Nephron progenitor cell (in vitro differentiated cells): Measurements from ENCODE around the gene ASCC2.

Experiments
- DNase-seq: peaks from one replicate; pipeline ENCODE4 v3.0.0; 2021
- H3K27ac Mint-ChIP-seq: 2 replicates; pipeline ENCODE4 v1.8.0; 2021; ENCODE audit warnings: mild to moderate bottlenecking, moderate library complexity, mixed read lengths
- H3K27me3 Mint-ChIP-seq: 2 replicates; pipeline ENCODE4 v1.8.0; 2021; ENCODE audit warnings: mild to moderate bottlenecking, low read depth, mixed read lengths; ENCODE audit not compliant: poor library complexity
- H3K36me3 Mint-ChIP-seq: 2 replicates; pipeline ENCODE4 v1.8.0; 2021; ENCODE audit warnings: low read depth, mixed read lengths
- H3K4me1 Mint-ChIP-seq: 2 replicates; pipeline ENCODE4 v1.8.0; 2021; ENCODE audit warnings: mixed read lengths
- H3K4me3 Mint-ChIP-seq: 2 replicates; pipeline ENCODE4 v1.8.0; 2021; ENCODE audit warnings: mild to moderate bottlenecking, moderate library complexity, mixed read lengths
- H3K9me3 Mint-ChIP-seq: 2 replicates; pipeline ENCODE4 v1.8.0; 2021; ENCODE audit warnings: mild to moderate bottlenecking, moderate library complexity, mixed read lengths
- TF ChIP-seq, protein P1 (sequence below): fragments of 200-600 bp; sonication (generic); IDR thresholded peaks from 2 replicates; pipeline ENCODE4 v1.5.0; 2021; ENCODE audit warnings: antibody characterized with exemption

The ASCC2 gene

DNA sequence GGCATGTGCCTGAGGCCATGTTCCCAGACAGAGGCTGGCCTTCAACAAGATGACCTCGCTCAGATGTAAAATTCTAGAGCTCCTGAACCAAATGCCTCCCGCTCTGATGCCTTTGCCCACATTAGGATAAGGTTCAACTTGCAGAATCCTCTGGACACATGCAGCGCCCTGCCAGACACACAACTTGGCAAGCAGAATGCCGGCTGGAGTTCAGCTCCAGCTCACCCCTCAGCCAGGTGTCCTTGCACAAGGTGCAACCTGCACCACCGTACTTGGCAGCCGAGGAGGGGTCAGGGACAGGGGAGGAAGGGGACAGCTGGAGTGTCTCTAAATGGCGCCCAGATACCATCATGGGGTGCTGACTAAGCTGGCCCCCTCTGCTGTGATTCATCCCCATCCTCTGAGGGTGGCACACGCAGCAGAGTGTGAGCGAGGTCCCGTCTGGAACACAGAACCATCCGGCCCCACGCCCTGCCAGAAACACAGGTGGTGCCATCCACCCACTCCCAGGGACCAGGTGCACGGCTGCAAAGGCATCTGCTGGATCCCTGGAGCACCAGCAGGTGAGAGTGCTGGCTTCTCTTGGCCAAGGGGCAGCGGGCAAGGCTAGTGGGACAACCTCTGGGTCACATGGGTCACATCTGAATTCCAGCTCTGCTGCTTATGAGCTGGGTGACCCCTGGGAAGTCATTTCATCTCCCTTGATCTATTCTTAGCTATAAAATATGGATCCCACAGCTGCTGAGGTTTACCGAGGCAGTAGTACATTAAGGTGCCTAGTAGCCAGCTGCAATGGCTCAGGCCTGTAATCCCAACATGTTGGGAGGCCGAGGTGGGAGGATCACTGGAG is 84.0 kb downstream of the ASCC2 start:
- no peak overlapping the region for H3K4me3 Mint-ChIP-seq
- TF ChIP-seq, protein P1, sequence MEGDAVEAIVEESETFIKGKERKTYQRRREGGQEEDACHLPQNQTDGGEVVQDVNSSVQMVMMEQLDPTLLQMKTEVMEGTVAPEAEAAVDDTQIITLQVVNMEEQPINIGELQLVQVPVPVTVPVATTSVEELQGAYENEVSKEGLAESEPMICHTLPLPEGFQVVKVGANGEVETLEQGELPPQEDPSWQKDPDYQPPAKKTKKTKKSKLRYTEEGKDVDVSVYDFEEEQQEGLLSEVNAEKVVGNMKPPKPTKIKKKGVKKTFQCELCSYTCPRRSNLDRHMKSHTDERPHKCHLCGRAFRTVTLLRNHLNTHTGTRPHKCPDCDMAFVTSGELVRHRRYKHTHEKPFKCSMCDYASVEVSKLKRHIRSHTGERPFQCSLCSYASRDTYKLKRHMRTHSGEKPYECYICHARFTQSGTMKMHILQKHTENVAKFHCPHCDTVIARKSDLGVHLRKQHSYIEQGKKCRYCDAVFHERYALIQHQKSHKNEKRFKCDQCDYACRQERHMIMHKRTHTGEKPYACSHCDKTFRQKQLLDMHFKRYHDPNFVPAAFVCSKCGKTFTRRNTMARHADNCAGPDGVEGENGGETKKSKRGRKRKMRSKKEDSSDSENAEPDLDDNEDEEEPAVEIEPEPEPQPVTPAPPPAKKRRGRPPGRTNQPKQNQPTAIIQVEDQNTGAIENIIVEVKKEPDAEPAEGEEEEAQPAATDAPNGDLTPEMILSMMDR = no peak

DNA sequence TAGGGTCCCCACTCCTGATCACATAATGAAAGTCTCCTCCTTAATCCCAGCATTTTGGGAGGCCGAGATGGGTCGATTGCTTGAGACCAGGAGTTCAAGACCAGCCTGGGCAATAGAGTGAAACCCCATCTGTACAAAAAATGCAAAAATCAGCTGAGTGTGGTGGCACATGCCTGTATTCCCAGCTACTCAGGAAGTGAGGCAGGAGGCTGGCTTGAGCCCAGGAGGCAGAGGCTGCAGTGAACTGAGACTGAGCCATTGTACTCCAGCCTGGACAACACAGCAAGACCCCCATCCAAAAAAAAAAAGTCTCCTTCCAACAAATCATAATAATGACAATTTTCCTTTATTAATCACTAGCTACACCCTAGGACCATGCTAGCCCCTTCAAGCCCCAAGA is 86.4 kb downstream of the ASCC2 start:
- DNase-seq = no peak
- Mint-ChIP-seq H3K4me1 (peaks cover 11% of the 10 kb centered on the region), H3K4me3 (no peak overlapping the region), H3K27me3 (no peaks in the 10 kb centered on the region), H3K9me3 (no peaks in the 10 kb centered on the region), H3K36me3 (no peaks in the 10 kb centered on the region), H3K27ac (no peak overlapping the region)
- TF ChIP-seq, protein P1 = no peak

More for the DNA sequence above, 84.0 kb downstream of the ASCC2 start:
- peaks cover 20% of the 10 kb centered on the region for H3K4me1 Mint-ChIP-seq
- no peak for DNase-seq
- no peak overlapping the region for H3K27ac Mint-ChIP-seq
- no peaks in the 10 kb centered on the region for H3K27me3 Mint-ChIP-seq
- H3K9me3 Mint-ChIP-seq = no peaks in the 10 kb centered on the region
- H3K36me3 Mint-ChIP-seq = no peaks in the 10 kb centered on the region

DNA sequence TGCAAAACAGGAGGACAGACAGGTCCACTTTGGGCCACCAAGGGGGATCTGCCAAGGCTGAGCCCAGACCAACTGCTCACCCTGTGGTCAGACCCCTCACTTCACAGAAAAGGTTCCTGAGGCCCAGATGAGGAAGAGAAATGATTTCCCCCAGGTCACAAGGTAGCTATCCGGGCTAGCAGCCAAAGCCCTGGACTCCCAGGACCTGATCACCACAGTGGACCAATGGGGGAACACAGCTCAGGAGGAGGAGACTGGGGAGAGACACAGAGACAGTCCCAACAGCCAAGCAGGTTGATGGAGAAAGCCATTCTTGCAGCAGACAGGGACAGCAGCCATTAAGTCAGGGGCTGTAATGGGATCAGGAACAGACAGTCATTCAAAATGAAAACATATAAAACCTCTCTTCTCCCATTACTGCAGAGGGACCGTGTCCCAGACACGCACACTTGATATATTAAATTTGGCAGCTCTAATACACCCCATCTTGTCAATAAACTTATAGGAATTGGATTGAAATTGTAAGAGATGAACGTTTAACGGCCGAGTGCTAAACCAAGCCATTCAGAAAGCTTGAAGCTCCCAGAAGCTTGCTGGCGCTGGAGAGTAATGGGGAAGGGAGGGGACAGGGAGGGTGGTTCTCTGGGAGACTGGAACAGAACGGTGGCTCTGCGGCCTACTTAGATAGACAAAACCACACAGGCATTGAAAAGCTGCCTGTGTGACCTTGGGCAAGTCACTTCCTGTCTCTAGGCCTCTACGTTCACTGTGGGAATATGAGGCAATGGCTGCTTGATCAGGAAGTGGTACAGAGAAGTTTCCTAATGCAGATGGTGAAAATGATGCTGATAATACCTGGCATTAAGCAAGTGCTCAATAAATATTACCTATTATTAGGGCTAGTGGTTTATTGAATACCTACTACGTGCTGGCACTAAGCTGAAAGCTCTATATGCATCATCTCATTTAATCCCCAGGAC is 87.2 kb downstream of the ASCC2 start:
- no peaks in the 10 kb centered on the region for H3K36me3 Mint-ChIP-seq
- no peak overlapping the region for H3K4me3 Mint-ChIP-seq
- TF ChIP-seq, protein P1 = no peak
- H3K9me3 Mint-ChIP-seq = no peaks in the 10 kb centered on the region
- H3K27ac Mint-ChIP-seq = no peak overlapping the region
- DNase-seq = no peak
- H3K27me3 Mint-ChIP-seq = no peaks in the 10 kb centered on the region
- peaks cover 11% of the 10 kb centered on the region for H3K4me1 Mint-ChIP-seq

DNA sequence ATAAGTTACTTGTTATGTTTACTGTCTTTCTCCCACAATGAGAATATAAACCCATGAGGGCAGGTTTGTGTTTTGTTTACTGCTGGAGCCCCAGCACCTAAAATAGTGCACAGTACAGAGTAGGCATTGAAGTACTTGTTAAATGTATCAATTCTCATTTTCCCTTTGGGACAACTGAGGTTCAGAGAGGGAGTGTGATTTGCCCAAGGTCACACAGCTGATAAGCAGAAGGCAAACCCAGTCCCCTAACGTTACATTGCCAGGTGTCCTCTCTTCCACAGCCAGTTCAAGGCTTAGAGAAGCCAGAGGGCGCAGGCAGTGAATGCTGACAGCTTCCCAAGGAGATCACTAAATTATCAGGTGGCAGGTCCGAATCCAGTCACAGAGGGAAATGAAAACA is 88.0 kb downstream of the ASCC2 start:
- no peak overlapping the region for H3K4me3 Mint-ChIP-seq
- no peak overlapping the region for H3K27ac Mint-ChIP-seq
- H3K27me3 Mint-ChIP-seq = no peaks in the 10 kb centered on the region
- TF ChIP-seq, protein P1 = no peak
- peaks cover 5% of the 10 kb centered on the region for H3K36me3 Mint-ChIP-seq
- peaks cover 17% of the 10 kb centered on the region for H3K4me1 Mint-ChIP-seq
- H3K9me3 Mint-ChIP-seq = no peaks in the 10 kb centered on the region
- DNase-seq = no peak

DNA sequence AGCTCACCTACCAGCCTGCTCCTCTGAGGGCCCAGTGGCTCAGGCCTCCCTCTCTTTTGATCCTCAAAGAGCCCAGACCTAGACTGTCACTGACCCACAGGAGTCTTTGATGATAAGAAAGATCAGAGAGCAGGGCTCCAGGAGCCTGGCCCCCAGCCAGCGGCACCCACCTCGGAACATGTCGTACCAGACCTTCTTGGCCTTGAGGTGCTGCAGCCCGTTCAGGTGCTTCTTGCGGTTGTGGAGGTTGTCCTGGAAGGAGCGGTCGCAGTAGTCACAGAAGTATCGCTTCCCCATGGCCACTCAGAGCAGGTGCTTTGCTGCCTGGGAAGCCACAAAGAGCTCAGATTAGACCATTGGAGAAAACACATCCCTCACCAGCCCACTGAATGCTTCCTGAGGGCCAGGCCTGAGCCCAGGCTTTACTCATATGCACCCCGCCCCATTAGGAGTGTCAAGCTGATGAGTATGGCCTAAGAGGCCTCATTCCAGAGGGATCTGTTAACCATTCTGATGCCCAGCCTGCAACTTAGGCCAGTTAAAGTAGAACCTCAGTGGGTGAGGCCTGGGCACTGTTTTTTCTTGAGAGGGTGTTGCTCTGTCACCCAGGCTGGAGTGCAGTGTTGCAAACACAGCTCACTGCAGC is 89.7 kb downstream of the ASCC2 start:
- Mint-ChIP-seq H3K27ac (no peak overlapping the region), H3K9me3 (no peaks in the 10 kb centered on the region), H3K4me3 (no peak overlapping the region), H3K4me1 (peaks cover 21% of the 10 kb centered on the region), H3K36me3 (peaks cover 5% of the 10 kb centered on the region), H3K27me3 (no peaks in the 10 kb centered on the region)
- TF ChIP-seq, protein P1 = no peak
- no peak for DNase-seq
